Activated B cell treated with CpG ODN at 0.5 μM for 24 hours (primary cell): Measurements from ENCODE around the gene CLEC9A. TPM values are rescaled to one million over a fixed set of nuclear protein-coding genes. Genes with fewer than 3 reads are reported as not detected.

Experiments
- ATAC-seq: fragments of 200-7000 bp; cut with Tn5 transposase; one replicate; pipeline ENCODE4 v1.10.0; 2021; ENCODE audit warnings: low read depth, mild to moderate bottlenecking, moderate library complexity
- CTCF ChIA-PET: fragments of 350-600 bp; sonication (Branson Sonifier 250); formaldehyde crosslinking; loops from one replicate; lab custom pipeline; 2021; ENCODE audit warnings: antibody characterized with exemption; lab: Charles Lee
- POLR2A ChIA-PET: fragments of 350-600 bp; sonication (Branson Sonifier 250); formaldehyde crosslinking; loops from one replicate; lab custom pipeline; 2021; ENCODE audit warnings: antibody characterized with exemption; lab: Charles Lee
- DNase-seq: peaks from one replicate; pipeline ENCODE4 v3.0.0; 2022
- H3K27ac Mint-ChIP-seq: one replicate; pipeline ENCODE4 v1.8.0; 2020; ENCODE audit warnings: mixed read lengths
- H3K27me3 Mint-ChIP-seq: one replicate; pipeline ENCODE4 v1.8.0; 2021; ENCODE audit warnings: mixed read lengths
- H3K36me3 Mint-ChIP-seq: one replicate; pipeline ENCODE4 v1.8.0; 2021; ENCODE audit warnings: low read depth, mixed read lengths
- H3K4me1 Mint-ChIP-seq: one replicate; pipeline ENCODE4 v1.8.0; 2021; ENCODE audit warnings: mixed read lengths
- H3K4me3 Mint-ChIP-seq: one replicate; pipeline ENCODE4 v1.8.0; 2020; ENCODE audit warnings: mild to moderate bottlenecking, mixed read lengths
- H3K9me3 Mint-ChIP-seq: one replicate; pipeline ENCODE4 v1.8.0; 2020; ENCODE audit warnings: mixed read lengths
- CTCF ChIP-seq: fragments of 200-600 bp; IDR thresholded peaks from one replicate; pipeline ENCODE4 v1.8.0; 2022; ENCODE audit warnings: antibody characterized with exemption, mild to moderate bottlenecking
- intact Hi-C: fragments of 100-400 bp; cut with micrococcal nuclease; formaldehyde crosslinking; loops from one replicate; pipeline ENCODE4 v1.15.1; 2024
- total RNA-seq: library from RNA; stranded (reverse); gene quantifications from 2 replicates; pipeline ENCODE4 v1.2.3, GENCODE V29; 2022

Gene CLEC9A
- total RNA-seq, 1 donor from 2014 or later: not detected

- no peaks in the 10 kb centered on the region for H3K9me3 Mint-ChIP-seq
- no peak for DNase-seq
- intact Hi-C loops: no loop called here
- POLR2A ChIA-PET: no interaction called here
- CTCF ChIA-PET: no interaction called here
- ATAC-seq: no peak
- H3K27ac Mint-ChIP-seq: no peak overlapping the region
- TF ChIP-seq CTCF: no peak
- peaks cover 8% of the 10 kb centered on the region for H3K4me1 Mint-ChIP-seq
- no peaks in the 10 kb centered on the region for H3K36me3 Mint-ChIP-seq
- no peak overlapping the region for H3K4me3 Mint-ChIP-seq
- peaks cover 24% of the 10 kb centered on the region for H3K27me3 Mint-ChIP-seq
These were observed 34.8 kb downstream of the CLEC9A start for GRCh38 chr12:10065241-10065640.

- no peak for TF ChIP-seq CTCF
- H3K9me3 Mint-ChIP-seq: no peaks in the 10 kb centered on the region
- ATAC-seq (no peak), DNase-seq (no peak)
- H3K27ac Mint-ChIP-seq: no peak overlapping the region
- peaks cover 14% of the 10 kb centered on the region for H3K4me1 Mint-ChIP-seq
- H3K36me3 Mint-ChIP-seq: no peaks in the 10 kb centered on the region
- peaks cover 26% of the 10 kb centered on the region for H3K27me3 Mint-ChIP-seq
- no peak overlapping the region for H3K4me3 Mint-ChIP-seq
- POLR2A ChIA-PET: no interaction called here
- intact Hi-C loops: no loop called here
- CTCF ChIA-PET: interaction anchor here (0.6 kb wide), 1 partner anchor 25 kb away, joined by 5 read pairs; no protein-coding TSS in a partner anchor
These were observed 36.8 kb downstream of the CLEC9A start for GRCh38 chr12:10067264-10067663.

GRCh38 chr12:10067942-10068341, 37.5 kb downstream of the CLEC9A start:
- Mint-ChIP-seq H3K4me3 (no peak overlapping the region), H3K27ac (no peak overlapping the region), H3K36me3 (no peaks in the 10 kb centered on the region), H3K9me3 (no peaks in the 10 kb centered on the region), H3K4me1 (peaks cover 14% of the 10 kb centered on the region), H3K27me3 (peaks cover 26% of the 10 kb centered on the region)
- DNase-seq (no peak), ATAC-seq (no peak)
- ChIA-PET POLR2A (no interaction called here), CTCF (interaction anchor here (0.6 kb wide), 1 partner anchor 25 kb away, joined by 5 read pairs; no protein-coding TSS in a partner anchor)
- intact Hi-C loops: no loop called here
- no peak for TF ChIP-seq CTCF

GRCh38 chr12:10068644-10069043, 38.2 kb downstream of the CLEC9A start:
- intact Hi-C loops: no loop called here
- TF ChIP-seq CTCF: no peak
- Mint-ChIP-seq H3K27ac (no peak overlapping the region), H3K36me3 (no peaks in the 10 kb centered on the region), H3K4me3 (no peak overlapping the region), H3K9me3 (no peaks in the 10 kb centered on the region), H3K4me1 (peaks cover 14% of the 10 kb centered on the region), H3K27me3 (peaks cover 26% of the 10 kb centered on the region)
- ChIA-PET POLR2A (no interaction called here), CTCF (no interaction called here)
- ATAC-seq (no peak), DNase-seq (no peak)

- ATAC-seq (no peak), DNase-seq (no peak)
- CTCF ChIA-PET: no interaction called here
- TF ChIP-seq CTCF: no peak
- H3K36me3 Mint-ChIP-seq: no peaks in the 10 kb centered on the region
- peaks cover 14% of the 10 kb centered on the region for H3K4me1 Mint-ChIP-seq
- H3K9me3 Mint-ChIP-seq: no peaks in the 10 kb centered on the region
- intact Hi-C loops: no loop called here
- no peak overlapping the region for H3K27ac Mint-ChIP-seq
- peaks cover 26% of the 10 kb centered on the region for H3K27me3 Mint-ChIP-seq
- no peak overlapping the region for H3K4me3 Mint-ChIP-seq
- POLR2A ChIA-PET: no interaction called here
These were observed 38.6 kb downstream of the CLEC9A start for GRCh38 chr12:10069099-10069498.
